Breast epithelium (tissue), 4 donors: ENCODE results near the gene BARX2. TPM values are rescaled to one million over a fixed set of nuclear protein-coding genes. Genes with fewer than 3 reads are reported as not detected.
A peak's percentile ranks its signal among the peaks of the same experiment; 100 is the strongest.

Source experiments
- DNase-seq, 2 donors: peaks; one replicate each; pipeline ENCODE4 v3.0.0-alpha.2; 2019; ENCODE audit warnings: low spot score in 2 of 2
- H3K27ac ChIP-seq, 2 donors: fragments of 200-600 bp; sonication (generic) in 1 of 2; one replicate each; pipeline ENCODE4 v1.5.1; 2016 to 2019; ENCODE audit warnings: mild to moderate bottlenecking in 1 of 2
- H3K27me3 ChIP-seq, 2 donors: fragments of 200-600 bp; sonication (generic) in 1 of 2; one replicate each; pipeline versions ENCODE4 v1.5.1 to v1.6.0; 2017 to 2019; ENCODE audit warnings: control low read depth in 1 of 2, mild to moderate bottlenecking in 1 of 2
- H3K36me3 ChIP-seq: fragments of 200-600 bp; one replicate; pipeline ENCODE4 v1.5.1; 2019
- H3K4me1 ChIP-seq, 2 donors: fragments of 200-600 bp; sonication (generic); one replicate each; pipeline ENCODE4 v1.5.1; 2016 to 2019; ENCODE audit warnings: control low read depth in 1 of 2
- H3K4me3 ChIP-seq, 3 donors: fragments of 200-600 bp; sonication (generic); 1 replicate in 2 of 3; 2 replicates in 1 of 3; pipeline ENCODE4 v1.5.1; 2016 to 2019; ENCODE audit warnings: mild to moderate bottlenecking in 3 of 3, moderate library complexity in 2 of 3
- H3K9me3 ChIP-seq, 2 donors: fragments of 200-600 bp; sonication (generic) in 1 of 2; one replicate each; pipeline ENCODE4 v1.5.1; 2016 to 2019; ENCODE audit warnings: control low read depth in 1 of 2
- POLR2A ChIP-seq: fragments of 450-650 bp; IDR thresholded peaks from one replicate; pipeline ENCODE4 v1.6.1; 2016; ENCODE audit warnings: antibody characterized with exemption, mild to moderate bottlenecking, moderate library complexity
- POLR2AphosphoS5 ChIP-seq, 3 donors: sonication (generic); formaldehyde crosslinking; IDR thresholded peaks; one replicate each; pipeline ENCODE4 v1.6.1; 2017; ENCODE audit warnings: antibody characterized with exemption in 3 of 3
- intact Hi-C: fragments of 100-400 bp; cut with DNase I; formaldehyde crosslinking; loops from one replicate; pipeline ENCODE4 v1.15.1; 2023; ENCODE audit warnings: low total_unique reads
- total RNA-seq, 3 donors: library from RNA; depleted of rRNA; stranded (reverse); fragments of >200 nt; gene quantifications; one replicate each; pipeline ENCODE4 v1.1.0, GENCODE V29; 2016
- TF ChIP-seq, protein P1 (sequence below), 3 donors: fragments of 450-650 bp; IDR thresholded peaks; one replicate each; pipeline ENCODE4 v1.5.1; 2016 to 2017; ENCODE audit warnings: antibody characterized with exemption in 3 of 3, mild to moderate bottlenecking in 3 of 3, moderate library complexity in 3 of 3

Gene BARX2
- total RNA-seq, 3 donors from 2014 or later = 8.2 to 19.5 TPM; not detected in 1

DNA sequence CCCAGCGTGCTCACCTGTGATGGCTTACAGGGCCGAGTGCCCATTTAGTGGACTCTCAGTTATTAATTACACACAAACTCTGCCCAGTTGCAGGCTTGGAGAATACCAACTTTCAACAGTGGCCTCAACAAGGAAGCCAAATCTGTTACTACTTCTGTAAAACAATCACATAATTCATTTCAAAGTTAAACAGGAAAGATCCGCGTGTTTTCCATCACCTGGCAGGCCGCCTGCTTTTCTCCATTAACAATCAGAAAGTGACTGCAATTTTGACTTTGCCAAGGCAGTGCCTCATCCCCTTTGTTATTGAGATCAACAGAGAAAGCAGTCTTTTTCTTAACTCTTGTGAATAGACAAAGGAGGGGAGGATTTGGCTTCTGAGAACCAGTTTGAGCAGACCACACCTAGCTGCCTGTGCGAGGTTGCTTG lies 77.7 kb downstream of the BARX2 start:
- Histone ChIP-seq H3K27ac (peak overlapping the region; percentile 72 to 78), H3K27me3 (no peaks in the 10 kb centered on the region), H3K36me3 (no peaks in the 10 kb centered on the region), H3K4me3 (no peak overlapping the region), H3K4me1 (no peaks in the 10 kb centered on the region), H3K9me3 (peaks cover 0 to 9% of the 10 kb centered on the region in 2 donors)
- intact Hi-C loops = no loop called here
- DNase-seq = peak; percentile 68 to 75
- no peak for TF ChIP-seq POLR2AphosphoS5 (IDR thresholded peaks at IDR 0.05)
- no peak for TF ChIP-seq POLR2A
- TF ChIP-seq, protein P1, sequence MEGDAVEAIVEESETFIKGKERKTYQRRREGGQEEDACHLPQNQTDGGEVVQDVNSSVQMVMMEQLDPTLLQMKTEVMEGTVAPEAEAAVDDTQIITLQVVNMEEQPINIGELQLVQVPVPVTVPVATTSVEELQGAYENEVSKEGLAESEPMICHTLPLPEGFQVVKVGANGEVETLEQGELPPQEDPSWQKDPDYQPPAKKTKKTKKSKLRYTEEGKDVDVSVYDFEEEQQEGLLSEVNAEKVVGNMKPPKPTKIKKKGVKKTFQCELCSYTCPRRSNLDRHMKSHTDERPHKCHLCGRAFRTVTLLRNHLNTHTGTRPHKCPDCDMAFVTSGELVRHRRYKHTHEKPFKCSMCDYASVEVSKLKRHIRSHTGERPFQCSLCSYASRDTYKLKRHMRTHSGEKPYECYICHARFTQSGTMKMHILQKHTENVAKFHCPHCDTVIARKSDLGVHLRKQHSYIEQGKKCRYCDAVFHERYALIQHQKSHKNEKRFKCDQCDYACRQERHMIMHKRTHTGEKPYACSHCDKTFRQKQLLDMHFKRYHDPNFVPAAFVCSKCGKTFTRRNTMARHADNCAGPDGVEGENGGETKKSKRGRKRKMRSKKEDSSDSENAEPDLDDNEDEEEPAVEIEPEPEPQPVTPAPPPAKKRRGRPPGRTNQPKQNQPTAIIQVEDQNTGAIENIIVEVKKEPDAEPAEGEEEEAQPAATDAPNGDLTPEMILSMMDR (IDR thresholded peaks at IDR 0.05) = no peak

DNA sequence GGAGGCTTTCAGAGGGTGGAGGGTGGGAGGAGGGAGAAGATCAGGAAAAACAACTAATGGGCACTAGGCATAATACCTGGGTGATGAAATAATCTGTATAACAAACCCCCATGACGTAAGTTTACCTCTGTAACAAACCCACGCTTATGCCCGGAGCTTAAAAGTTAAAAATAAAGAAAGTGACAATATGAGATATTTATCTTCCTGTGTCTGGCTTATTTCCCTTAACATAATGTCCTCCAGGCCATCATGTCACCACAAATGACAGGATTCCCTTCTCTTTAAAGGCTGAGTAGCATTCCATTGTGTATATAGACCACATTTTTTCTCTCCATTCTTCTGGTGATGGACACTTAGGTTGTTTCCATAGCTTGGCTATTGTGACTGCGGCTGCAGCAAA lies 79.5 kb downstream of the BARX2 start:
- no peaks in the 10 kb centered on the region for H3K27me3 ChIP-seq
- DNase-seq = no peak
- intact Hi-C loops = no loop called here
- H3K4me1 ChIP-seq = no peaks in the 10 kb centered on the region
- H3K4me3 ChIP-seq = no peak overlapping the region
- H3K9me3 ChIP-seq = no peaks in the 10 kb centered on the region
- H3K27ac ChIP-seq = peak overlapping the region; percentile 72 to 78
- H3K36me3 ChIP-seq = no peaks in the 10 kb centered on the region
- TF ChIP-seq, protein P1 (IDR thresholded peaks at IDR 0.05) = no peak
- TF ChIP-seq POLR2AphosphoS5 (IDR thresholded peaks at IDR 0.05) = peak in 1 of 3 donors; percentile 8

DNA sequence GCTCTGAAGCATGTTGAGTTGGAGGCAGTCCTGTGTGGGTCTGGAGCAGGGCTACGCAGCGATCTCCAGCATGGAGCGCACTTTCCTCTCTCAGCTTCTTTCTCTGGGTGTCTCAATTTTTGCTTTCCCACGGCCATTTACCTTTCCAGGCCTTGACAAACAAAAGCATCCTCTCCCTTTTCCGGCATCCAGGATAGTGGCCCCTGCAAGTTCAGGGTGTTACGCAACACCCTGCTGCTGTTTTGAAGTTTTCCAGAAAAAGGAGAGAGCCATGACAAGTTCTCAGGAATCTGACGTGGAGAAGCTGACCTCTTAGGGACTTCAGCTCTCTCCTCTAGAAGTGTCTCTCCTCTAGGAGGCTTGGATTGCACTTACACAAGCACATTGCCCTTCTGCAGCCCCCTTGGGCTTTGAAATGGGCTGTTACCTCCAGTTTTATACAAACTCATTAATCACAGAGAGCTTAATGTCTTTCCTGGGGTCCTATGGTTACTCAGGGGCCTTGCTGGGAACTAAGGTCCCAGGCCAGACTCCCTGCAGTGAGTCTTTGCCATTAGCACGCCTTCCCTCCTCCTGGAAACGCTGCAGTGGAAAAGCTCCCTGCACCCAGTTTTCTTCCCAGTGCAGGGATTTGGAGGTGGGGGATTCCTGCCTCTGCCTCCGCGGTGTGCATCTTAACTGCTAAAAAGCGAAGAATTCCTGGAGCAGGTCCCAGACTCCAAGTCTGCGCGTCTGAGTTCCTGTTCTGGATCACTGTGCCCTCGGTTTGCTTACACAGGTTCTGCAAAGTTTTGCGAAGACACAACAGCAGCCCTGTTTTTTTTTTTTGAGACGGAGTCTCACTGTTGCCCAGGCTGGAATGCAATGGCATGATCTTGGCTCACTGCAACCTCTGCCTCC lies 80.4 kb downstream of the BARX2 start:
- Histone ChIP-seq H3K9me3 (no peaks in the 10 kb centered on the region), H3K27me3 (no peaks in the 10 kb centered on the region), H3K36me3 (no peaks in the 10 kb centered on the region), H3K4me1 (no peaks in the 10 kb centered on the region), H3K27ac (peak overlapping the region; percentile 78 to 80), H3K4me3 (no peak overlapping the region)
- no peak for DNase-seq
- no peak for TF ChIP-seq POLR2AphosphoS5 (IDR thresholded peaks at IDR 0.05)
- TF ChIP-seq, protein P1 (IDR thresholded peaks at IDR 0.05) = no peak
- TF ChIP-seq POLR2A = no peak
- intact Hi-C loops = no loop called here

DNA sequence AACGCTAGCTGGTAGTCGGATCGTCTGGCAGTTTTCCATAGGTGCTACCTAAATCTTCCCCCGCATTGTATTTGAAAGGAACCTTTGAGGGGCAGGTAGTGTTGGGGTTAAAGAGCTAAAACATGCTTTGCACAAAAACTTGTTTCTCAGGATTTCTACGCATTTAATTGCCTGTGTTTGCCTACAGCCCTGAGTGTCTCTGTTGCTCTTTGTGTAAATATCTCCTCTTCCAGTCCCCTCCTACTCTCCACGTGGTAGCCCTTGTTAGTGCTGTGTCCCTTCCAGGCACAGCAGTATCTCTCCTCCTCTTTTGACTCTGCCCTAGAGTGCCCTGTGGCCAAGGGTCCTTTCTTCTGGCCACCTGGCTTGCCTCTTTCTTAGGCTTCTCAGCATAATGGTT lies 81.7 kb downstream of the BARX2 start:
- Histone ChIP-seq H3K9me3 (no peaks in the 10 kb centered on the region), H3K4me1 (no peaks in the 10 kb centered on the region), H3K36me3 (no peaks in the 10 kb centered on the region), H3K27me3 (no peaks in the 10 kb centered on the region), H3K27ac (peak overlapping the region; percentile 78 to 80), H3K4me3 (no peak overlapping the region)
- DNase-seq = no peak
- TF ChIP-seq POLR2AphosphoS5 (IDR thresholded peaks at IDR 0.05) = no peak
- TF ChIP-seq POLR2A = no peak
- TF ChIP-seq, protein P1 (IDR thresholded peaks at IDR 0.05) = no peak
- intact Hi-C loops = no loop called here

DNA sequence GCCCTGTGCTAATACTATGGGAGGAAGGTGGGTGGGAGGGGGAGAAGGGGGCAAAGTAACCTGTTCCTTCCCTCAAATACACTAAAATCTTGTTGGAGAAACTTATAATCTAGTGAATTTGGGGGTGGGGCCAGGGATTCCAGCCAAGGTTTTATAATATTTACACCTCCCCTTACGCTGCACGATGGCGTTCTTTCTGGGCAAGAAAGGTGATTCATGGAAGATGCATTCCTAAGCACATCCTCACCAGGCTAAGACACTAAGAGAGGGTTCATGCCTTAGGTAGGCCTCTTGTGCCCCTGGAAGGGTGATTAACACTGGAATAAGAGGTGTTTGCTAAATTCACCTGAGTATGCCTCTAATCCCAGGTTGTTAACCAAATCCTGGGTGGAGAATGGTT lies 82.6 kb downstream of the BARX2 start:
- H3K27ac ChIP-seq = peak overlapping the region; percentile 78 to 80
- H3K36me3 ChIP-seq = no peaks in the 10 kb centered on the region
- H3K9me3 ChIP-seq = no peaks in the 10 kb centered on the region
- no peaks in the 10 kb centered on the region for H3K27me3 ChIP-seq
- DNase-seq = no peak
- TF ChIP-seq POLR2AphosphoS5 (IDR thresholded peaks at IDR 0.05) (no peak), POLR2A (no peak)
- TF ChIP-seq, protein P1 (IDR thresholded peaks at IDR 0.05) = no peak
- H3K4me3 ChIP-seq = no peak overlapping the region
- intact Hi-C loops = no loop called here
- H3K4me1 ChIP-seq = no peaks in the 10 kb centered on the region
